H1 (cell line): Measurements from ENCODE around the gene LMNB1. TPM values are rescaled to one million over a fixed set of nuclear protein-coding genes. Genes with fewer than 3 reads are reported as not detected.

Source experiments
- CTCF ChIA-PET: fragments of 300-600 bp; sonication (Branson Sonifier 250); formaldehyde crosslinking; loops from one replicate; lab custom pipeline; 2021; ENCODE audit not compliant: partially characterized antibody; lab: Charles Lee
- POLR2A ChIA-PET: fragments of 300-600 bp; sonication (Branson Sonifier 250); formaldehyde crosslinking; loops from one replicate; lab custom pipeline; 2021; ENCODE audit warnings: inconsistent platforms; ENCODE audit not compliant: partially characterized antibody; lab: Charles Lee
- DNase-seq, 2 experiments: peaks; one replicate each; pipeline versions ENCODE4 v3.0.0 to v3.0.0-alpha.2; 2010 to 2022; ENCODE audit warnings: low spot score in 2 of 2, low read depth in 1 of 2, mixed read lengths in 1 of 2
- FAIRE-seq: peaks from 2 replicates; lab custom pipeline; 2011; peaks lifted over from hg19 to GRCh38; lab: Jason Lieb, UNC
- H2AFZ ChIP-seq: 2 replicates; pipeline ENCODE4 v1.8.1; 2012; ENCODE audit warnings: low read length, inconsistent platforms
- H2AK5ac ChIP-seq: 2 replicates; pipeline ENCODE4 v1.6.1; 2013; ENCODE audit warnings: low read depth, low read length
- H2BK120ac ChIP-seq: replicated peaks from 2 replicates; pipeline ENCODE3; 2013; ENCODE audit warnings: low read depth, low read length, inconsistent platforms
- H2BK12ac ChIP-seq: 2 replicates; pipeline ENCODE4 v1.6.1; 2013; ENCODE audit warnings: low read depth, low read length
- H2BK15ac ChIP-seq: 2 replicates; pipeline ENCODE4 v1.6.1; 2013; ENCODE audit warnings: low read length
- H2BK20ac ChIP-seq: 2 replicates; pipeline ENCODE4 v1.6.1; 2013; ENCODE audit warnings: low read length
- H2BK5ac ChIP-seq: 2 replicates; pipeline ENCODE4 v1.6.1; 2013; ENCODE audit warnings: low read depth, low read length
- H3K14ac ChIP-seq: 2 replicates; pipeline ENCODE4 v1.6.1; 2013; ENCODE audit warnings: inconsistent platforms; ENCODE audit not compliant: insufficient read length
- H3K18ac ChIP-seq: 2 replicates; pipeline ENCODE4 v1.6.1; 2013; ENCODE audit warnings: low read length; ENCODE audit errors: extremely low read depth
- H3K23ac ChIP-seq: 2 replicates; pipeline ENCODE4 v1.6.1; 2013; ENCODE audit warnings: inconsistent platforms; ENCODE audit not compliant: insufficient read length
- H3K23me2 ChIP-seq: 2 replicates; pipeline ENCODE4 v1.6.1; 2013; ENCODE audit warnings: low read depth, low read length
- H3K27ac ChIP-seq: 2 replicates; pipeline ENCODE4 v1.6.1; 2011; ENCODE audit warnings: low read depth, low read length, inconsistent platforms
- H3K27me3 ChIP-seq, 4 experiments: replicated peaks in 1 of 4; 1 replicate in 1 of 4; 2 replicates in 3 of 4; pipeline versions ENCODE4 v1.6.1 to v1.8.1; 2011 to 2013; ENCODE audit warnings: low read length in 3 of 4, mild to moderate bottlenecking in 3 of 4, inconsistent platforms in 2 of 4, mixed read lengths in 2 of 4, moderate library complexity in 1 of 4; ENCODE audit not compliant: control insufficient read depth in 3 of 4, insufficient read depth in 3 of 4; ENCODE audit errors: extremely low read depth in 1 of 4
- H3K36me3 ChIP-seq, 4 experiments: 2 replicates each; pipeline versions ENCODE4 v1.6.1 to v1.8.1; 2011 to 2013; ENCODE audit warnings: mild to moderate bottlenecking in 4 of 4, low read length in 3 of 4, moderate library complexity in 2 of 4, control low read depth in 1 of 4, inconsistent platforms in 1 of 4; ENCODE audit not compliant: insufficient read depth in 4 of 4, control insufficient read depth in 2 of 4
- H3K4ac ChIP-seq: replicated peaks from 2 replicates; pipeline ENCODE3; 2013; ENCODE audit warnings: low read length, low read depth, mixed read lengths, inconsistent platforms; ENCODE audit not compliant: insufficient read length
- H3K4me1 ChIP-seq, 4 experiments: replicated peaks in 1 of 4; 1 replicate in 1 of 4; 2 replicates in 3 of 4; pipeline versions ENCODE4 v1.6.1 to v1.8.1; 2011 to 2013; ENCODE audit warnings: low read length in 3 of 4, inconsistent platforms in 2 of 4, mixed read lengths in 1 of 4; ENCODE audit not compliant: insufficient read depth in 4 of 4, control insufficient read depth in 3 of 4
- H3K4me2 ChIP-seq, 2 experiments: 2 replicates each; pipeline versions ENCODE4 v1.6.1 to v1.8.1; 2011 to 2013; ENCODE audit warnings: low read depth in 2 of 2, low read length in 2 of 2, control low read depth in 1 of 2, inconsistent platforms in 1 of 2, mild to moderate bottlenecking in 1 of 2; ENCODE audit not compliant: insufficient read depth in 1 of 2
- H3K4me3 ChIP-seq, 4 experiments: fragments of 200-600, 300-600 bp in 1 of 4; sonication (generic), shearing (Covaris generic), sonication (Bioruptor Twin) in 1 of 4; 2 replicates each; pipeline versions ENCODE4 v1.5.1 to v1.8.1; 2011 to 2016; ENCODE audit warnings: low read length in 4 of 4, low read depth in 3 of 4, control low read depth in 2 of 4, inconsistent platforms in 2 of 4, mild to moderate bottlenecking in 2 of 4, mixed read lengths in 1 of 4, moderate library complexity in 1 of 4; ENCODE audit not compliant: insufficient read depth in 2 of 4; ENCODE audit errors: extremely low read depth in 1 of 4
- H3K56ac ChIP-seq: replicated peaks from 2 replicates; pipeline ENCODE3; 2013; ENCODE audit warnings: low read depth, mild to moderate bottlenecking, mixed read lengths, low read length, inconsistent platforms; ENCODE audit not compliant: insufficient read length
- H3K79me1 ChIP-seq: 2 replicates; pipeline ENCODE4 v1.6.1; 2013; ENCODE audit warnings: low read depth, low read length, control low read depth
- H3K79me2 ChIP-seq, 2 experiments: 2 replicates each; pipeline versions ENCODE4 v1.6.1 to v1.8.1; 2012 to 2013; ENCODE audit warnings: low read length in 2 of 2, mild to moderate bottlenecking in 2 of 2, inconsistent platforms in 1 of 2; ENCODE audit not compliant: insufficient read depth in 2 of 2, control insufficient read depth in 1 of 2
- H3K9ac ChIP-seq, 4 experiments: replicated peaks in 1 of 4; 1 replicate in 1 of 4; 2 replicates in 3 of 4; pipeline versions ENCODE4 v1.6.1 to v1.8.1; 2011 to 2013; ENCODE audit warnings: low read depth in 3 of 4, low read length in 3 of 4, control low read depth in 2 of 4, mild to moderate bottlenecking in 2 of 4, moderate library complexity in 2 of 4, inconsistent platforms in 1 of 4; ENCODE audit errors: extremely low read depth in 1 of 4
- H3K9me3 ChIP-seq, 2 experiments: 2 replicates each; pipeline versions ENCODE4 v1.6.1 to v1.8.1; 2012 to 2013; ENCODE audit warnings: mild to moderate bottlenecking in 2 of 2, moderate library complexity in 2 of 2, control low read depth in 1 of 2, inconsistent platforms in 1 of 2, low read depth in 1 of 2, low read length in 1 of 2, mixed read lengths in 1 of 2; ENCODE audit not compliant: insufficient read depth in 2 of 2
- H4K20me1 ChIP-seq, 2 experiments: replicated peaks in 1 of 2; 2 replicates each; pipeline versions ENCODE3 to v1.8.1; 2011 to 2013; ENCODE audit warnings: inconsistent platforms in 2 of 2, low read length in 2 of 2, mild to moderate bottlenecking in 1 of 2; ENCODE audit not compliant: insufficient read depth in 2 of 2, control insufficient read depth in 1 of 2
- H4K5ac ChIP-seq: 2 replicates; pipeline ENCODE4 v1.6.1; 2013; ENCODE audit warnings: low read length, low read depth, mixed read lengths, inconsistent platforms; ENCODE audit not compliant: insufficient read length
- H4K8ac ChIP-seq: 2 replicates; pipeline ENCODE4 v1.8.0; 2013; ENCODE audit warnings: mild to moderate bottlenecking, moderate library complexity, low read length, inconsistent platforms; ENCODE audit not compliant: insufficient read depth; ENCODE audit errors: extremely low read depth
- H4K91ac ChIP-seq: replicated peaks from 2 replicates; pipeline ENCODE3; 2013; ENCODE audit warnings: low read length, mixed read lengths, inconsistent platforms; ENCODE audit not compliant: insufficient read length
- EZH2 ChIP-seq: fragments of 200-600 bp; sonication (generic); IDR thresholded peaks from 2 replicates; pipeline ENCODE4 v1.7.1; 2012; ENCODE audit warnings: low read depth, mild to moderate bottlenecking, moderate library complexity, low read length, inconsistent platforms; ENCODE audit not compliant: severe bottlenecking
- SIN3A ChIP-seq, 2 experiments: IDR thresholded peaks in 1 of 2; conservative IDR thresholded peaks in 1 of 2; 2 replicates each; pipeline ENCODE4 v1.6.1; 2011 to 2012; ENCODE audit warnings: low read length in 2 of 2, improper control_type of control experiment in 1 of 2, low read depth in 1 of 2, mild to moderate bottlenecking in 1 of 2
- WGBS, 2 experiments: shearing (Covaris generic) in 1 of 2; methylation state at CpG; one replicate each; pipeline versions ENCODE4 v1.1.6 to v1.1.7; 2013 to 2015; ENCODE audit warnings: low lambda C conversion rate in 2 of 2, mixed read lengths in 2 of 2, inconsistent platforms in 1 of 2, low coverage in 1 of 2, missing lambda C conversion rate in 1 of 2; ENCODE audit not compliant: insufficient replicate concordance in 2 of 2, insufficient coverage in 1 of 2, insufficient read length in 1 of 2; ENCODE audit errors: extremely low coverage in 1 of 2, missing lambda C conversion rate in 1 of 2; 5-methylcytosine and 5-hydroxymethylcytosine counted together
- polyA plus RNA-seq, 7 experiments: library from polyadenylated mRNA; depleted of rRNA in 3 of 7; stranded (reverse) in 5 of 7; unstranded in 2 of 7; fragments of >200 nt in 5 of 7; fragments of 200-250 nt in 2 of 7; gene quantifications; 1 replicate in 5 of 7; 2 replicates in 1 of 7; 4 replicates in 1 of 7; pipeline versions ENCODE4 v1.2.1 to v1.2.3, GENCODE V29; 2011 to 2013; ENCODE audit warnings: missing spikeins in 2 of 7, mixed read lengths in 2 of 7
- total RNA-seq: library from RNA; stranded (reverse); fragmentation: NEBNext Ultra II Directional; extraction: Animal tissue kit (Norgen Biotek cat#: 25700); gene quantifications from 2 replicates; pipeline ENCODE4 v1.2.1, GENCODE V29; 2021

Gene LMNB1
- total and polyA plus RNA-seq, 2 of the 8 experiments (the other 6 are each of a cell fraction or from before 2014, with no cell fraction given), result 73.5 to 225 TPM

GRCh38 chr5:126799780-126800179, 22.8 kb downstream of the LMNB1 start:
- no peaks in the 10 kb centered on the region for H3K23me2 ChIP-seq
- ChIA-PET POLR2A (no interaction called here), CTCF (interaction anchor here (1.5 to 1.9 kb wide), 2 partner anchors 124 to 172 kb away, joined by 4 to 5 read pairs; no protein-coding TSS in a partner anchor)
- no peak overlapping the region for H2BK12ac ChIP-seq
- H3K27me3 ChIP-seq, result no peaks in the 10 kb centered on the region
- no peak overlapping the region for H3K56ac ChIP-seq
- peaks cover 6% of the 10 kb centered on the region for H3K79me1 ChIP-seq
- H3K14ac ChIP-seq, result no peak overlapping the region
- H4K5ac ChIP-seq, result no peak overlapping the region
- no peaks in the 10 kb centered on the region for H3K9me3 ChIP-seq
- H4K91ac ChIP-seq, result no peak overlapping the region
- no peak overlapping the region for H3K23ac ChIP-seq
- H3K9ac ChIP-seq, result no peak overlapping the region
- H2BK15ac ChIP-seq, result no peak overlapping the region
- no peak for DNase-seq
- no peak overlapping the region for H3K27ac ChIP-seq
- H4K8ac ChIP-seq, result no peak overlapping the region
- peaks cover 6 to 12% of the 10 kb centered on the region in 2 experiments for H4K20me1 ChIP-seq
- H2BK5ac ChIP-seq, result no peak overlapping the region
- no peak overlapping the region for H2AFZ ChIP-seq
- H3K4ac ChIP-seq, result no peak overlapping the region
- H3K18ac ChIP-seq, result no peak overlapping the region
- H2BK20ac ChIP-seq, result no peak overlapping the region
- no peak overlapping the region for H2BK120ac ChIP-seq
- no peak overlapping the region for H3K4me2 ChIP-seq
- no peak for FAIRE-seq
- H3K36me3 ChIP-seq, result peaks cover 0 to 3% (median 0%) of the 10 kb centered on the region in 4 experiments; a peak in 2 of 8 replicates
- WGBS, 2 experiments, result 94% methylated on average over 1 of the region's 1 CpG; no CpG with 5 or more reads in 1 of the 2 experiments
- H3K4me1 ChIP-seq, result peaks cover 0 to 3% (median 0%) of the 10 kb centered on the region in 4 experiments; a peak in 1 of 7 replicates
- no peak overlapping the region for H2AK5ac ChIP-seq
- H3K79me2 ChIP-seq, result peaks cover 52 to 97% of the 10 kb centered on the region in 2 experiments
- no peak overlapping the region for H3K4me3 ChIP-seq
- TF ChIP-seq SIN3A (conservative IDR thresholded peaks at IDR 0.05 in 1 of 2, IDR thresholded peaks at IDR 0.05 in 1 of 2; ENCODE audit: low read depth in 1 of 2, low read length in 2 of 2), result no peak
- no peak for TF ChIP-seq EZH2
